Measurements from ENCODE around the gene PWWP2B. TPM values are rescaled to one million over a fixed set of nuclear protein-coding genes. Genes with fewer than 3 reads are reported as not detected.
A peak's percentile ranks its signal among the peaks of the same experiment; 100 is the strongest.

PWWP2B gene
- total and polyA plus RNA-seq, 9 of the 15 experiments (the other 6 are each of a cell fraction or from before 2014, with no cell fraction given), result 0.07 to 9.2 (median 1.6) TPM; not detected in 1

DNA sequence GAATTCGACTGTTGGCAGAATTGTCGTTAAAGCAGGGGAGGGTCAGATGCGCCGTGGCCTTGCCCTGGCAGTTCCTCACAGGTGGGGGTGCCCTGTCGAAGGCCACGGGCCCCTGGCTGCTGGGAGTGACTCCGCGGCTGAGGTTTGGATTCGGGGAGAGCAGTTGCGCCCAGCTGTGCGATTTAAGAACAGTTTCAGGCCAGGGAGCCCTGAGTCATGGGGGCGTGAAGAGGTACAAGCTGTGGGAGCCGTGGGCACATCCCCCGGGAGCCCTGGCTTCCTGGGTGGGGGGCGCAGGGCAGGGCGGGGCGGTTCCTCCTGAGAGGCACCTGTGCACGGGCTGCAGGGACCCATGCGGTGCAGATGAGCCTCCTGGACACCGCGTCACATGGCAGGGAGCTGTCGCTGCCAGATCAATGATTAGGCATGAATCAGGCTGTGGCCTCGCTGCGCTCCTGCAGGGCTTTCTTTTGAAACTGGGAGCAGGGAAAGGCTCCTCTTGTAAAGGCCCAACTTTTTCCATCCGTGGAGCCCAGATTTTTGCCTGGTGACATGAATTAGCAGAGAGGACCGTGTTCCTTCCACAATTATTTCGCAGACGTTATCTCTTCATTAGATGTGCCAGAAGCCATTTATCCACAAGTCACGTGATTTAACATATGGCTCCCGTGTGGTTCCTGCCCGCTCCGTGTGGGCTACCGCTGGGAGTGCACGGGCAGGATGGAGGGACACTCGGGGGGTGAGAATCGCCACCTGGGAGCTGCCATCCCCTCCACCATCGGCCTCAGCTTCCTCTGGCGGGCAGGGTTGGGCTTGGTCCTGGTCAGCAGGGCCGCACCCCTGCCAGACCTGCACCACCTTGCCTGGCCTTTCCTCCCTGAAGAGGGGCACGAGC lies 918 bp downstream of the PWWP2B start (continued):
- TF ChIP-seq, protein P1, sequence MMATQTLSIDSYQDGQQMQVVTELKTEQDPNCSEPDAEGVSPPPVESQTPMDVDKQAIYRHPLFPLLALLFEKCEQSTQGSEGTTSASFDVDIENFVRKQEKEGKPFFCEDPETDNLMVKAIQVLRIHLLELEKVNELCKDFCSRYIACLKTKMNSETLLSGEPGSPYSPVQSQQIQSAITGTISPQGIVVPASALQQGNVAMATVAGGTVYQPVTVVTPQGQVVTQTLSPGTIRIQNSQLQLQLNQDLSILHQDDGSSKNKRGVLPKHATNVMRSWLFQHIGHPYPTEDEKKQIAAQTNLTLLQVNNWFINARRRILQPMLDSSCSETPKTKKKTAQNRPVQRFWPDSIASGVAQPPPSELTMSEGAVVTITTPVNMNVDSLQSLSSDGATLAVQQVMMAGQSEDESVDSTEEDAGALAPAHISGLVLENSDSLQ (IDR thresholded peaks at IDR 0.05), result peak; percentile 19; the same call in 1 of the 2 replicates
- TF ChIP-seq POLR2A (conservative IDR thresholded peaks at IDR 0.05), result no peak

DNA sequence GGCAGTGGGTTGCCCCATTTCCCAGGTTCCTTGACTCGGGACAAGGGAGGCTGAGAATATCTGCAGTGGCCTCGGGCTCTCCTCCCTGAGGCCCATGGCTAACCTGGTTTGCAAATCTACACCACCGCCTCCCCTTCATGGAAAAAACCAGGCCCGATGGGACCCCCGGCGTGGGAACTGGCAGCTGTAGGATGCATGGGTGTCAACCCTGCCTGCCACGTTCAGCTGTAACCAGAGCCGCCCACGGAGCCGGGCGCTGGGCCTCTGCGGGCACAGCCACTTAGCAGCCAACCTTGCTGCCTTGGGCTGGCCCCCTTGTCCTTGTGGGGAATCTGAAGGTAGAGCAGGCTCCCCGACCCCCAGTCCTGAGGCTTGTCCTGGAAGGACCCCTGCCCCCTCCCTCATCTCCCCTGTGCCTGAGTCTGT lies 1.6 kb downstream of the PWWP2B start:
- Histone ChIP-seq H3K4me1 (replicated peaks in 1 of 2; ENCODE audit: control insufficient read depth in 2 of 2, insufficient read depth in 2 of 2, low read length in 2 of 2) (peaks cover 5 to 84% of the 10 kb centered on the region in 2 experiments; a peak in 3 of 5 replicates), H3K4me2 (ENCODE audit: insufficient read depth, low read length) (no peak overlapping the region), H3K9me3 (replicated peaks; ENCODE audit: control insufficient read depth, insufficient read depth, low read depth, low read length) (no peaks in the 10 kb centered on the region), H3K27ac (ENCODE audit: extremely low read depth, low read depth, low read length) (no peak overlapping the region), H3K9ac (ENCODE audit: insufficient read depth in 1 of 2, low read depth in 2 of 2, low read length in 2 of 2) (peak overlapping the region in 1 of 2 experiments; percentile 88; a peak in 1 of 4 replicates), H3K27me3 (ENCODE audit: control insufficient read depth in 2 of 2, insufficient read depth in 2 of 2, low read length in 2 of 2) (no peaks in the 10 kb centered on the region), H3K4me3 (no peak overlapping the region; the same call in 1 of the 2 replicates), H3K9me1 (ENCODE audit: control insufficient read depth, insufficient read depth, low read length) (no peaks in the 10 kb centered on the region), H4K20me1 (replicated peaks; ENCODE audit: control insufficient read depth, insufficient read depth, low read length) (no peaks in the 10 kb centered on the region), H2AFZ (ENCODE audit: low read depth, low read length) (no peak overlapping the region), H3K36me3 (ENCODE audit: control insufficient read depth, insufficient read depth, low read length) (no peaks in the 10 kb centered on the region; the same call in 2 of the 3 replicates), H3K79me2 (ENCODE audit: control insufficient read depth, insufficient read depth, low read length) (peaks cover 12% of the 10 kb centered on the region; the same call in 2 of the 3 replicates)
- BruUV-seq (replicated peaks), result no TSS peak
- FAIRE-seq, result no peak
- no peak for DNase-seq (ENCODE audit: extremely low read depth in 1 of 4, low spot score in 3 of 4)
- 97% methylated on average over 5 of the region's 13 CpGs for WGBS (ENCODE audit: insufficient coverage, low coverage, missing lambda C conversion rate)
- in situ Hi-C loops (cut with MboI) (no loop called here), intact Hi-C loops (cut with micrococcal nuclease) (no loop called here)
- ChIA-PET POLR2A (no interaction called here), CTCF (ENCODE audit: low intra/inter-chr PET ratio) (no interaction called here)
- ATAC-seq, result no peak
- TF ChIP-seq SRF (CRISPR knock-in tag; IDR thresholded peaks at IDR 0.05), result no peak
- TF ChIP-seq ZNF589 (CRISPR knock-in tag; IDR thresholded peaks at IDR 0.05; ENCODE audit: low read depth), result no peak
- no peak for TF ChIP-seq WHSC1 (IDR thresholded peaks at IDR 0.05; ENCODE audit: low read length)
- TF ChIP-seq, protein P2, sequence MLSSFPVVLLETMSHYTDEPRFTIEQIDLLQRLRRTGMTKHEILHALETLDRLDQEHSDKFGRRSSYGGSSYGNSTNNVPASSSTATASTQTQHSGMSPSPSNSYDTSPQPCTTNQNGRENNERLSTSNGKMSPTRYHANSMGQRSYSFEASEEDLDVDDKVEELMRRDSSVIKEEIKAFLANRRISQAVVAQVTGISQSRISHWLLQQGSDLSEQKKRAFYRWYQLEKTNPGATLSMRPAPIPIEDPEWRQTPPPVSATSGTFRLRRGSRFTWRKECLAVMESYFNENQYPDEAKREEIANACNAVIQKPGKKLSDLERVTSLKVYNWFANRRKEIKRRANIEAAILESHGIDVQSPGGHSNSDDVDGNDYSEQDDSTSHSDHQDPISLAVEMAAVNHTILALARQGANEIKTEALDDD (IDR thresholded peaks at IDR 0.05), result no peak
- no peak for TF ChIP-seq SMAD2 (IDR thresholded peaks at IDR 0.05; ENCODE audit: low read depth, low read length)
- no peak for TF ChIP-seq RFX1 (IDR thresholded peaks at IDR 0.05)
- TF ChIP-seq ZNF263 (CRISPR knock-in tag; IDR thresholded peaks at IDR 0.05; ENCODE audit: borderline replicate concordance), result no peak
- TF ChIP-seq, protein P3, sequence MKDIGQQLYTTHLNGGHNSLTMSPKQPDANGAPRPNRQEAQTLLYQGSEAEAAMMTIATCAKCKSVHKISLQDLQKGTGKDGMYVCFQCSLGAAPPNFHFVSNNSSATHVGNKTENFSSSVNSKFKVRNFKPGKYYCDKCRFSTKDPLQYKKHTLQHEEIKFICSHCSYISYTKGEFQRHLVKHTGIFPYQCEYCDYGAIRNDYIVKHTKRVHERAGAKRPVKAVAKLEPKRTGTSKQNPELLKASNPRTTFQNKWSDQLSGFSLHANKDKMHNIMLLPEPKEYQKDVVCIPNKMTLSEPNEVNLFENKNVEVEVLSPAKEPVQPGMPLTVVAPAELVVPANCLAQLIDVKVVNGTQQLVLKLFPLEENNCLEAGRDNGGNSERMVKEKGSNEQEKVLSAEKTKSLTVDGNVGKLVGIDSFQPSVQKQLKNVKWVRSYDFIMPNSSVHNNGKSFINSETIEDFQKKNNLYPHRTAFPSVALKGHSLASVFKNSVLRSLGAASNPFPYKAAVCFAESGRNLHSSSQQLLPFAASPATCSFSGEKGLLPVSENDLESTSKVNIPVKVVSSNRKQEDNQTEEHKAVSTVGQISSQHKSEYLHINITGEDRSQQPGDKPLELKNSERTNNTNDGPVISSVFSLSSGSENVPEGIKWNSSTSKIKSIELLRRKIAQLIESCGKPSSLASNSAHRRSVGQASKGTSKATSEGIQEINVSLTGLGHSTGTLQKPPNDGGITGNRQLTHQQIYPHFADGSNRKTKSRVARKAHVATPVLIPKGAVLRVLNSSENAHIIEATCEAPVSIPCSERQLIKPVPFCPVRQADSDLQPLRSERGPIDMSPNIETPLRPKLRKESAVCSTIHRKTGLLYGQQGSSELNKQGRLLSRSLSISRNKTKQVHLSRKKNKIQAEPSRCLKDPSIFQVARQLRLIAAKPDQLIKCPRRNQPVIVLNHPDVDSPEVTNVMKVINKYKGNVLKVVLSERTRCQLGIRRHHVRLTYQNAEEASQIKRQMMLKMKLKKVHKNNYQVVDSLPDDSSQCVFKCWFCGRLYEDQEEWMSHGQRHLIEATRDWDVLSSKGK (CRISPR knock-in tag; IDR thresholded peaks at IDR 0.05), result no peak
- no peak for TF ChIP-seq PTBP1 (IDR thresholded peaks at IDR 0.05; ENCODE audit: low read depth, low read length)
- no peak for TF ChIP-seq BRD4 (IDR thresholded peaks at IDR 0.05)
- TF ChIP-seq MAFF (IDR thresholded peaks at IDR 0.05; ENCODE audit: low read length), result no peak
- TF ChIP-seq, protein P4, sequence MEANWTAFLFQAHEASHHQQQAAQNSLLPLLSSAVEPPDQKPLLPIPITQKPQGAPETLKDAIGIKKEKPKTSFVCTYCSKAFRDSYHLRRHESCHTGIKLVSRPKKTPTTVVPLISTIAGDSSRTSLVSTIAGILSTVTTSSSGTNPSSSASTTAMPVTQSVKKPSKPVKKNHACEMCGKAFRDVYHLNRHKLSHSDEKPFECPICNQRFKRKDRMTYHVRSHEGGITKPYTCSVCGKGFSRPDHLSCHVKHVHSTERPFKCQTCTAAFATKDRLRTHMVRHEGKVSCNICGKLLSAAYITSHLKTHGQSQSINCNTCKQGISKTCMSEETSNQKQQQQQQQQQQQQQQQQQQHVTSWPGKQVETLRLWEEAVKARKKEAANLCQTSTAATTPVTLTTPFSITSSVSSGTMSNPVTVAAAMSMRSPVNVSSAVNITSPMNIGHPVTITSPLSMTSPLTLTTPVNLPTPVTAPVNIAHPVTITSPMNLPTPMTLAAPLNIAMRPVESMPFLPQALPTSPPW (CRISPR knock-in tag; IDR thresholded peaks at IDR 0.05), result no peak

All from K562 (cell line).